ENCODE data around the gene ABHD4.
"Not testable (repeated sequence)": the region's sequence is repeated elsewhere in the genome, so short reads cannot be mapped to it uniquely, and the experiment has no call there.

ABHD4 gene

GRCh38 chr14:22561661-22562579 is 36.2 kb upstream of the ABHD4 start:
- DNase-seq (ENCODE audit: low spot score): no peak

GRCh38 chr14:22563987-22564386 is 34.1 kb upstream of the ABHD4 start:
- no peak for DNase-seq (ENCODE audit: low spot score)

- no peak for DNase-seq (ENCODE audit: low spot score)
Measured at GRCh38 chr14:22564463-22564862, 33.6 kb upstream of the ABHD4 start.

- DNase-seq (ENCODE audit: low spot score): no peak
Measured at GRCh38 chr14:22565391-22565945, 32.6 kb upstream of the ABHD4 start.

GRCh38 chr14:22566266-22566665 is 31.8 kb upstream of the ABHD4 start:
- not testable (repeated sequence) for DNase-seq (ENCODE audit: low spot score)

GRCh38 chr14:22566845-22567244 is 31.3 kb upstream of the ABHD4 start:
- DNase-seq (ENCODE audit: low spot score): no peak

GRCh38 chr14:22567437-22567836 is 30.7 kb upstream of the ABHD4 start:
- DNase-seq (ENCODE audit: low spot score): no peak

- no peak for DNase-seq (ENCODE audit: low spot score)
Measured at GRCh38 chr14:22569106-22569736, 28.9 kb upstream of the ABHD4 start.

- DNase-seq (ENCODE audit: low spot score): no peak
Measured at GRCh38 chr14:22569737-22570131, 28.4 kb upstream of the ABHD4 start.

- peak; percentile 67 for DNase-seq (ENCODE audit: low spot score)
Measured at GRCh38 chr14:22570132-22570949, 27.8 kb upstream of the ABHD4 start.

GRCh38 chr14:22572562-22573058 is 25.5 kb upstream of the ABHD4 start:
- no peak for DNase-seq (ENCODE audit: low spot score)

- DNase-seq (ENCODE audit: low spot score): no peak
Measured at GRCh38 chr14:22573804-22574203, 24.3 kb upstream of the ABHD4 start.

- DNase-seq (ENCODE audit: low spot score): no peak
Measured at GRCh38 chr14:22577334-22577908, 20.7 kb upstream of the ABHD4 start.

- DNase-seq (ENCODE audit: low spot score): no peak
Measured at GRCh38 chr14:22579236-22579635, 18.9 kb upstream of the ABHD4 start.

- DNase-seq (ENCODE audit: low spot score): no peak
Measured at GRCh38 chr14:22579881-22580280, 18.2 kb upstream of the ABHD4 start.

GRCh38 chr14:22580625-22581024 is 17.5 kb upstream of the ABHD4 start:
- no peak for DNase-seq (ENCODE audit: low spot score)

- DNase-seq (ENCODE audit: low spot score): no peak
Measured at GRCh38 chr14:22583994-22584393, 14.1 kb upstream of the ABHD4 start.

GRCh38 chr14:22587247-22587646 is 10.9 kb upstream of the ABHD4 start:
- no peak for DNase-seq (ENCODE audit: low spot score)

- DNase-seq (ENCODE audit: low spot score): not testable (repeated sequence)
Measured at GRCh38 chr14:22587677-22588422, 10.2 kb upstream of the ABHD4 start.

GRCh38 chr14:22588526-22589095 is 9.5 kb upstream of the ABHD4 start:
- DNase-seq (ENCODE audit: low spot score): no peak

All from D341Med (cell line).